IPS-20b (cell line): ENCODE data around the gene NUP205.

Experiments
- H3K27ac ChIP-seq: one replicate; pipeline ENCODE4 v1.5.1; 2013; ENCODE audit warnings: low read length
- H3K27me3 ChIP-seq: 2 replicates; pipeline ENCODE4 v1.6.1; 2013; ENCODE audit warnings: mild to moderate bottlenecking, low read length, inconsistent platforms; ENCODE audit not compliant: insufficient read depth
- H3K36me3 ChIP-seq: 2 replicates; pipeline ENCODE4 v1.6.1; 2013; ENCODE audit warnings: low read depth, mild to moderate bottlenecking, inconsistent platforms, low read length, moderate library complexity; ENCODE audit not compliant: insufficient read depth
- H3K4me1 ChIP-seq: 2 replicates; pipeline ENCODE4 v1.6.1; 2013; ENCODE audit warnings: mild to moderate bottlenecking, control low read depth, inconsistent platforms, low read length, moderate library complexity; ENCODE audit not compliant: insufficient read depth
- H3K4me3 ChIP-seq: 2 replicates; pipeline ENCODE4 v1.5.1; 2013; ENCODE audit warnings: mild to moderate bottlenecking, low read length, inconsistent platforms
- H3K9ac ChIP-seq: 2 replicates; pipeline ENCODE4 v1.6.1; 2013; ENCODE audit warnings: low read depth, mild to moderate bottlenecking, inconsistent platforms, low read length, moderate library complexity
- H3K9me3 ChIP-seq: 2 replicates; pipeline ENCODE4 v1.6.1; 2013; ENCODE audit warnings: mild to moderate bottlenecking, low read depth, low read length, inconsistent platforms; ENCODE audit not compliant: insufficient read depth

Gene NUP205

DNA sequence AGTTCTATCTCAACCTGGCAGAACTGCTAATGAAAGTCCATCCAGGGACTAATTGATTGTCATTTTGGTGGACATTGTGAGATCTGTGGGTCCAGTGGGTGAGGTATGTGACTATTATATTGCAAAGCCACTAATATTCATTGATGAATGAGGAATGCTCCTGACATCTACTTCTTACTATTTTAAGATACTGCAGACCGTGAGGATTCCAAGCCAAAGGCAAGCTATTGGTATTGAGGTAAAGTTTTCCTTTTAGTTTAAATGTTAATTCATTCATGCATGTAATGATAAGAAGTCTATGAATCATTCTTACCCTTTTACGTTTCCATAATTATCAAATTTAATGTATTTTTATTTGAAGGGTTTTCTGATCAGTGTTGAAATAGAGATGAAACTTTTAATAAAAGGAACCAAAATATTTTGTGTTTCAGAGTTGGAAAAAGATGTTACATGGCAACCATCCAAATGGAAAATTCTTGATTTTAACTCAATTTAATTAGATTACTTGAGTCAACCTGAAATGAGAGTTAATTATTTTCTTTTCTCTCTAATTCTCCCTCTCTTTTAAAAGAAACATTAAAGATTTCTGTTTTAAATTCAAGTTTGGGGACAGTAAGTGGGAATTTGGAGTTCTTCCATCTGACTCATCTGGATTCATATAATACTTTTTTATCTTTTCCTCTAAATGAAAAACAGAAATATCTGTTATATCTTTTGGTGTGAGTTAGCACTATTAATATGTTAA is 39.6 kb downstream of the NUP205 start:
- H3K36me3 ChIP-seq, result peaks cover 98% of the 10 kb centered on the region
- H3K4me3 ChIP-seq, result no peak overlapping the region
- H3K27me3 ChIP-seq, result no peaks in the 10 kb centered on the region
- H3K4me1 ChIP-seq, result no peaks in the 10 kb centered on the region
- no peak overlapping the region for H3K27ac ChIP-seq
- H3K9me3 ChIP-seq, result no peaks in the 10 kb centered on the region
- no peak overlapping the region for H3K9ac ChIP-seq

DNA sequence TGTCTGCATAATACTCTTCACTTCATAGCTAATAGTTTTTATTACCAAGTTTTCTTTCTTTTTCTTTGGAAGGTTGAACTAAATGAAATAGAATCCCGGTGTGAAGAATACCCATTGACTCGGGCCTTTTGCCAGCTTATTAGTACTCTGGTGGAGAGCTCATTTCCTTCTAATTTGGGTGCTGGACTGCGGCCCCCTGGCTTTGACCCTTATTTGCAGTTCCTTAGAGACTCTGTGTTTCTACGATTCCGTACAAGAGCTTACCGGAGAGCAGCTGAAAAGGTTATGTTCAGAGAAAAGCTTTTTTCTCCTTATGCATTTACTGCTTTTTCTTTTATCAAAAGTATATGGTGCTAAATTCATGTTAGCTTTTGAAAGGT is 40.2 kb downstream of the NUP205 start:
- no peaks in the 10 kb centered on the region for H3K9me3 ChIP-seq
- no peak overlapping the region for H3K4me3 ChIP-seq
- H3K27ac ChIP-seq, result no peak overlapping the region
- H3K27me3 ChIP-seq, result no peaks in the 10 kb centered on the region
- H3K36me3 ChIP-seq, result peaks cover 98% of the 10 kb centered on the region
- H3K9ac ChIP-seq, result no peak overlapping the region
- H3K4me1 ChIP-seq, result no peaks in the 10 kb centered on the region

DNA sequence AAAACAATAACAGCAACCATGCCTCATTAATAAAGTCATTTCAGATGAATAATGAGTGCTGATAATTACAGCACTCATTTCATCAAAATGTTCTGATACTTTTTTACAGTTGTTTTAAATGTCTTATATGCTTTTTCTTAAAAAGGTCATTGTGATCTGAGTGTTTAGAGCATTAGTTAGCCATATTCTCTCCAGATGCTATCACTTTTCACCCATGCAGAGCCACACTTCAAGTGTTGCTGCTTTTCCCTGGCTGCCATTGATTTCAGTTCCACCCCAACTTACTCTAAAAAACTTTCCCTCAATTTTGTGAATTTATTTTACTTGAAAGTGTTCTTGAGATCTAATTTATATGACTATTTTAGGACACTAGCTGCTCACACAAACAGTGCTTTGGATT is 41.8 kb downstream of the NUP205 start:
- no peaks in the 10 kb centered on the region for H3K27me3 ChIP-seq
- H3K4me1 ChIP-seq, result no peaks in the 10 kb centered on the region
- H3K36me3 ChIP-seq, result peaks cover 98% of the 10 kb centered on the region
- H3K9ac ChIP-seq, result no peak overlapping the region
- no peaks in the 10 kb centered on the region for H3K9me3 ChIP-seq
- H3K27ac ChIP-seq, result no peak overlapping the region
- H3K4me3 ChIP-seq, result no peak overlapping the region

DNA sequence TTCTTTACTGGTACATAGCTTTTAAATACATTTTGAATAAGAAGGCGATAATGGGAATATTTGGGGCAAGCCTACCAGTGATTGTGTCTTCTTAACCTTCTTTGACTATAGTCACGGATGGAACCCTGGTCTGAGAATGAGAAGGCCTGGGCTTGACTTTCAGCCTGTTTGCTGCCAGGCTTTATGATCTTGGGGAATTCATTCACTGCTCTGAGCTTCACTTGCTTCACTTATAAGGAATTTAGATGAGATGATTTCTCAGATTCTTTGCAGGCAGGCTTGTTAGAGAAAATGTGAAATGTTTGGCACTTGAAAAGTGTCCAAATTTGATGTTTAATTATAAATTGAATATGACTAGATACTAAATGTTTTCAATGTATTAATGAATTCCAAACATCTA is 42.5 kb downstream of the NUP205 start:
- Histone ChIP-seq H3K4me3 (no peak overlapping the region), H3K36me3 (peaks cover 98% of the 10 kb centered on the region), H3K27ac (no peak overlapping the region), H3K4me1 (no peaks in the 10 kb centered on the region), H3K9ac (no peak overlapping the region), H3K27me3 (no peaks in the 10 kb centered on the region), H3K9me3 (no peaks in the 10 kb centered on the region)

DNA sequence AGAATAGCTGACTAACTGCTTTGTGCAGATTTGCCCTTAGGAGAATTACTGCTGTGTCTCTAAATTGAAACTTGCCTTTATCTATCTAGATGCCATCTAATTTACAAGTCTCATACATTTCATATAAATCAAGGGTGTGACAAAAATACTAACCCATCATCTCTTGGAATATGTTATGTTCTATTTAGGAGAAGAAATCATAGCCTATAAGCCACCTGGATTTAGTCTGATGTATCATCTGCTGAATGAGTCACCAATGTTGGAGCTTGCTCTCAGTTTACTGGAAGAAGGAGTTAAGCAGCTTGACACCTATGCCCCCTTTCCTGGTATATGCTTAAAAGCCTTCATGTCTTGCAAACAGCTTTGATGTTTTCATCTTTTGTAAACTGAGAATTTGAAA is 43.5 kb downstream of the NUP205 start:
- no peaks in the 10 kb centered on the region for H3K4me1 ChIP-seq

DNA sequence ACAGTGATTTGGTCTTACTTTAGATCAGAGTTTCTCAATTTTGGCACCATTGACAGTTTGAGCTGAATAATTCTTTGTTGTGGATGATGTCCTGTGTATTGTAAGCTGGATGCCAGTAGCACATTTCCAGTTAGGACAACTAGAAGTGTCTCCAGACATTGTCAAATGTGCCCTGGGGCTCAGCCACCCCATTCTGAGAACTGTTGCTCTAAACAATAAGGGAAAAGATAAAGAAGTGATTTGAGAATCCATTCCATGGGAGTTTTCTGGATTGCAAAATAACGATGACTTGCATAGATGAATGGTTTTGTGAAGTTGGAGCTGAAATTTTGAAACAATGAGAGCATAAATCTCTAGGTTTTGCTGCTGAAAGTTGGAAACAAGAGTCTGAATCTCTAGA is 44.6 kb downstream of the NUP205 start:
- H3K4me1 ChIP-seq, result no peaks in the 10 kb centered on the region
- H3K27ac ChIP-seq, result no peak overlapping the region
- H3K27me3 ChIP-seq, result no peaks in the 10 kb centered on the region
- no peak overlapping the region for H3K4me3 ChIP-seq
- H3K36me3 ChIP-seq, result peaks cover 100% of the 10 kb centered on the region
- no peaks in the 10 kb centered on the region for H3K9me3 ChIP-seq
- H3K9ac ChIP-seq, result no peak overlapping the region

More for the DNA sequence above, 43.5 kb downstream of the NUP205 start:
- Histone ChIP-seq H3K9ac (no peak overlapping the region), H3K27me3 (no peaks in the 10 kb centered on the region), H3K4me3 (no peak overlapping the region), H3K27ac (no peak overlapping the region), H3K36me3 (peaks cover 98% of the 10 kb centered on the region), H3K9me3 (no peaks in the 10 kb centered on the region)

DNA sequence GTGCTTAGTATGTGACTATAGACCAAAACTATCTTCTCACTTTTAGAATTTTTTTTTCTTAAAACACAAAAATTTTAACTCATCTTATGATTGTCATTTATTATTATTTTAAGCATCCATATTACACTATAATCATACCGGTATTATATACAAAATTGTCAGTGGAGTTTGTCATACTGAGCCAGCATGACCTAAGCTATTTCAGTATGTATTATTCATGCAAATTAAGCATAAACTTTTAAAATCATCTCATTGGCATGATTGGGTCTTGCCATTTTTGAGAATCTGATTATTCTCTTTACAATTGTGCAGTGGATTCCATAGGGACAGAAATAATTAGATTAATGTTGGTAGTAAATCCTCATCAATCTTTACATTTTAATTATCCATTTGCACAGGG is 58.4 kb downstream of the NUP205 start:
- no peaks in the 10 kb centered on the region for H3K9me3 ChIP-seq
- no peak overlapping the region for H3K9ac ChIP-seq
- peaks cover 100% of the 10 kb centered on the region for H3K36me3 ChIP-seq
- no peak overlapping the region for H3K27ac ChIP-seq
- H3K4me1 ChIP-seq, result no peaks in the 10 kb centered on the region
- no peak overlapping the region for H3K4me3 ChIP-seq
- no peaks in the 10 kb centered on the region for H3K27me3 ChIP-seq

DNA sequence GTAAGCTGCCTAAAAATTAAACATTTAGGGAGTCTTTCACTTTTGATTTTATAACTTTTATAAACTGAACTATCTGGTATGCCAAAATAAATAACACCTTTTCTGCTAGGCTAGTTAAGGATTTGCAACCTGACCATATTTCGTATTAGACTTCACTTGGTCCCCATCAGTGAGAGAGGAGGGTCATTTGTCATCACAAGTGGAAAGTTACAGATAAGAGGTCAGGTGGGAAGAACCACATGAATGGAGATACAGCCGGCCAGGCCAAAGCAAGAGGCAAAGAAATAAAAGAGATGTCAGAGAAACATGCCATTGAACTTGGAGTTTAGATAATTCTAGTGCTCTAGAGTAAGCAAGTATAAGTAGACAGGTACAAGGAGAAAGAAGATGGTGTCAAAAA is 60.1 kb downstream of the NUP205 start:
- peaks cover 97% of the 10 kb centered on the region for H3K36me3 ChIP-seq
- H3K4me3 ChIP-seq, result no peak overlapping the region

DNA sequence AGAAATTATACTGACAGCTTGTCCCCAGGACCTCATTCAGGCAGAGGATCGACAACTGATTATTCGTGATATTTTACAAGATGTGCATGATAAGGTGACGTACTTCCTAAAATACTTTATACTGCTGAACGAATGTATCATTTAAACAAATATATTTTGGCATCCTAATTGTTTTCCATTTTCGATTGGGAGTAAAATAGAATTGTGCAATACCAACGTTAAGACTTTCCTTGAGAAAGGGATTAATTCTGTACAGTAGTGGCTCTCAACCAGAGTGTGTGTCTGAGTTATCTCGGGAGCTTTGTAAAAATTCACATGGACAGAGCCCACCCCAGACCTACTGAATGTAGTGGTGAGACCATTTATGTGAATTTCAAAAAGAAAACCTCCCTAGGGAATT is 60.8 kb downstream of the NUP205 start:
- Histone ChIP-seq H3K9ac (no peak overlapping the region), H3K9me3 (no peaks in the 10 kb centered on the region), H3K27ac (no peak overlapping the region), H3K36me3 (peaks cover 97% of the 10 kb centered on the region), H3K4me1 (no peaks in the 10 kb centered on the region), H3K27me3 (no peaks in the 10 kb centered on the region), H3K4me3 (no peak overlapping the region)

More for the DNA sequence above, 60.1 kb downstream of the NUP205 start:
- H3K4me1 ChIP-seq, result no peaks in the 10 kb centered on the region
- no peaks in the 10 kb centered on the region for H3K27me3 ChIP-seq
- H3K9me3 ChIP-seq, result no peaks in the 10 kb centered on the region
- H3K27ac ChIP-seq, result no peak overlapping the region
- no peak overlapping the region for H3K9ac ChIP-seq

DNA sequence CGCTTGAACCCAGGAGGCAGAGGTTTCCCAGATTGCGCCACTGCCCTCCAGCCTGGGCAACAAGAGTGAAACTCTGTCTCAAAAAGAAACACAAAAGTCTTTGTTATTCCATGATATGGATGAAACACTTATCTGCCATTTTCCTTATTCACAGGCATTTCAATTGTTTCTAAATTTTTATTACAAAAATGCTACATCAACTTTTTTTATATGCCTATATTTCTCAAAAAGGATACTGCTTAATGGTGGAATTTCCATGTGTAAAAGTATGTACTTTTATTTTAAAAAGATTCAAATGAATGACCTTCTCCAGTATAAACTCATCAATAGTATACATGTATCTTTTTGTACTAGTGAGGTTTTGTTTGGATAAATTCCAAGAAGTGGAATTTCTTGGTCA is 62.7 kb downstream of the NUP205 start:
- Histone ChIP-seq H3K27ac (no peak overlapping the region), H3K36me3 (peaks cover 97% of the 10 kb centered on the region), H3K9ac (no peak overlapping the region)

DNA sequence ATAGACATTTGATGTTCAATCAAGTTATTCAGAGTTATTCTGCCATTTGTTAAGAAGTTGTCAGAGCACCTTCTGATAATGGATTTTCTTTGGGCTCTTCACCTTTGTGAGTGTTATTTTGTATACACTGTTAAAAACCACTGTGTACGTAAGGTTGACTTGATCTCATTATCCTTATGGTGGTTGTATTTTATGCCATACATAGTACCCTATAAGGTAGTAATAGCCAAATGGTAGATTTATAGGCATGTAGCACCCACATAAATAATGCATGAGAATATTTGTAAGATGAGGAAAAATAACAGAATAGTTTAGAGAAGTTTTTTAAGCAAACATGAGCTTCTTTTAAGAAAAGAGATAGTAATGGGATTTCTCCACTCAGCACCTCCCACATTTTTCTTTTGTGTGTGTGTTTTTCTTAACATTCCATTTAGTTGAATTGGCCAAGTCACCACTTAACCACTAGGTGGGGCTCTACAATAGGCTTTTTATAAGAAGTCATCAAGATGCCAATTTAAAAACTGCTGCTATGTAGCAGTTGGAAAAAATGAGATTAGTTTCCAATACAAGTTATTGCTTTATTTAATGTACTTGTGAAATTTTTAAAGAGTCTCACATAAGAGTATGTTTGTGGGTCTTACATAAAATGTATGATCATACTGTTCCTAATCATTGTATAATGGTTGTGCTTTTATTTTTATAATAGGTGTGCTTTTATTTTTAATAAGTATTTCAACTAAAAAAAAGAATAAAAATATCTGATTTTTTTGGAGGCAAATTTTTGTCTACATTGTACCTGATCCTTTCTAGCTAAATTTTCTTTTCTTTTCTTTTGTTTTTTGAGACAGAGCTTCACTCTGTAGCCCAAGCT is 63.5 kb downstream of the NUP205 start:
- H3K27ac ChIP-seq, result no peak overlapping the region
- H3K27me3 ChIP-seq, result no peaks in the 10 kb centered on the region
- no peak overlapping the region for H3K9ac ChIP-seq
- no peak overlapping the region for H3K4me3 ChIP-seq
- H3K36me3 ChIP-seq, result peaks cover 97% of the 10 kb centered on the region
- H3K9me3 ChIP-seq, result no peaks in the 10 kb centered on the region
- no peaks in the 10 kb centered on the region for H3K4me1 ChIP-seq

More for the DNA sequence above, 62.7 kb downstream of the NUP205 start:
- no peaks in the 10 kb centered on the region for H3K27me3 ChIP-seq
- H3K9me3 ChIP-seq, result no peaks in the 10 kb centered on the region
- no peak overlapping the region for H3K4me3 ChIP-seq
- no peaks in the 10 kb centered on the region for H3K4me1 ChIP-seq
